Measurements from ENCODE around the gene TNNI2. TPM values are rescaled to one million over a fixed set of nuclear protein-coding genes. Genes with fewer than 3 reads are reported as not detected.

Gene TNNI2
- total RNA-seq, 4 donors from 2014 or later: 1.4 to 3.7 (median 2.4) TPM; not detected in 1

GRCh38 chr11:1864231-1864630, 25.4 kb downstream of the TNNI2 start:
- ATAC-seq (ENCODE audit: low FRiP score) (peak; percentile 9), DNase-seq (ENCODE audit: low spot score) (no peak)
- no peak for TF ChIP-seq CTCF (IDR thresholded peaks at IDR 0.05)

GRCh38 chr11:1864831-1865665, 26.3 kb downstream of the TNNI2 start:
- ATAC-seq (ENCODE audit: low FRiP score): no peak
- TF ChIP-seq CTCF (IDR thresholded peaks at IDR 0.05): no peak
- no peak for DNase-seq (ENCODE audit: low spot score)

- ATAC-seq (ENCODE audit: low FRiP score) (no peak), DNase-seq (ENCODE audit: low spot score) (no peak)
- TF ChIP-seq CTCF (IDR thresholded peaks at IDR 0.05): no peak
Measured at GRCh38 chr11:1866226-1866625, 27.4 kb downstream of the TNNI2 start.

- TF ChIP-seq CTCF (IDR thresholded peaks at IDR 0.05): no peak
- no peak for DNase-seq (ENCODE audit: low spot score)
- no peak for ATAC-seq (ENCODE audit: low FRiP score)
Measured at GRCh38 chr11:1866776-1867175, 28.0 kb downstream of the TNNI2 start.

GRCh38 chr11:1867381-1867780, 28.6 kb downstream of the TNNI2 start:
- no peak for TF ChIP-seq CTCF (IDR thresholded peaks at IDR 0.05)
- no peak for DNase-seq (ENCODE audit: low spot score)
- no peak for ATAC-seq (ENCODE audit: low FRiP score)

GRCh38 chr11:1868056-1868635, 29.4 kb downstream of the TNNI2 start:
- DNase-seq (ENCODE audit: low spot score) (no peak), ATAC-seq (ENCODE audit: low FRiP score) (no peak)
- no peak for TF ChIP-seq CTCF (IDR thresholded peaks at IDR 0.05)
